Measurements from ENCODE around the gene GALNS.

GALNS gene

GRCh38 chr16:88888461-88889387 lies 32.0 kb upstream of the GALNS start:
- DNase-seq = no peak

- DNase-seq = no peak
These were observed 31.3 kb upstream of the GALNS start for GRCh38 chr16:88888057-88888456.

- DNase-seq = no peak
These were observed 30.2 kb upstream of the GALNS start for GRCh38 chr16:88886845-88887521.

GRCh38 chr16:88886420-88886844 lies 29.7 kb upstream of the GALNS start:
- DNase-seq = no peak

GRCh38 chr16:88885693-88886280 lies 29.0 kb upstream of the GALNS start:
- no peak for DNase-seq

- no peak for DNase-seq
These were observed 28.0 kb upstream of the GALNS start for GRCh38 chr16:88884569-88885271.

- no peak for DNase-seq
These were observed 27.2 kb upstream of the GALNS start for GRCh38 chr16:88883946-88884345.

- no peak for DNase-seq
These were observed 26.6 kb upstream of the GALNS start for GRCh38 chr16:88883117-88883895.

GRCh38 chr16:88882358-88883030 lies 25.7 kb upstream of the GALNS start:
- no peak for DNase-seq

GRCh38 chr16:88881675-88882357 lies 25.1 kb upstream of the GALNS start:
- no peak for DNase-seq

- DNase-seq = no peak
These were observed 24.4 kb upstream of the GALNS start for GRCh38 chr16:88881007-88881615.

- no peak for DNase-seq
These were observed 23.7 kb upstream of the GALNS start for GRCh38 chr16:88880226-88881006.

GRCh38 chr16:88879788-88880055 lies 23.0 kb upstream of the GALNS start:
- no peak for DNase-seq

GRCh38 chr16:88878967-88879787 lies 22.4 kb upstream of the GALNS start:
- no peak for DNase-seq

- DNase-seq = no peak
These were observed 21.6 kb upstream of the GALNS start for GRCh38 chr16:88878356-88878755.

- DNase-seq = no peak
These were observed 21.0 kb upstream of the GALNS start for GRCh38 chr16:88877564-88878289.

- no peak for DNase-seq
These were observed 20.3 kb upstream of the GALNS start for GRCh38 chr16:88876942-88877526.

- no peak for DNase-seq
These were observed 19.0 kb upstream of the GALNS start for GRCh38 chr16:88875703-88876234.
